ENCODE data around the gene INHBC.
"Not testable (repeated sequence)": the region's sequence is repeated elsewhere in the genome, so short reads cannot be mapped to it uniquely, and the experiment has no call there.

The INHBC gene

GRCh38 chr12:57434517-57435223 is at the start of gene INHBC:
Gene INHBC (plus strand): TSS chr12:57434784. CDS start chr12:57434887, 103 bp downstream.
- DNase-seq: no peak

GRCh38 chr12:57385586-57385985 is 49.0 kb upstream of the INHBC start:
- DNase-seq: no peak

- no peak for DNase-seq
Observed at GRCh38 chr12:57386187-57386720, 48.3 kb upstream of the INHBC start.

DNA sequence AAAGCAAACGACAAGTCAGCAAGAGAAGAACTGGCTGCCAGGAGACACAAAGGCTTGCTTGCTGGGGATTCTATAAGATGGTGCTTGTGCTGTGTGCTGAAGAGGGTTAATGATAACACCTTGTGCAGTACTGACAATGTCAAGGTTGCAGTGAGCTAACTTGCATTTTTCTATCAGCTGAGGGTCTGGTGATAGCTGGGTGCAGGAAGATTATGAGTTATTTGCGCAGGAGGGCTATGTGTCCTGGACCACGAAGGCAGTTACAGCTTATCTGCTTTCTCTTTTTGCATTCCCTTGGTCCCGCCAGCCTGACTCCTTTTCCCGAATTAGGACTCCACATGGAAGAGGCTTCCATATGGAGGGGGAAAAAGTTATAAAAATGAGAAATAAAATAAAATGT is 46.2 kb upstream of the INHBC start:
- DNase-seq: no peak

GRCh38 chr12:57389033-57389432 is 45.6 kb upstream of the INHBC start:
- no peak for DNase-seq

DNA sequence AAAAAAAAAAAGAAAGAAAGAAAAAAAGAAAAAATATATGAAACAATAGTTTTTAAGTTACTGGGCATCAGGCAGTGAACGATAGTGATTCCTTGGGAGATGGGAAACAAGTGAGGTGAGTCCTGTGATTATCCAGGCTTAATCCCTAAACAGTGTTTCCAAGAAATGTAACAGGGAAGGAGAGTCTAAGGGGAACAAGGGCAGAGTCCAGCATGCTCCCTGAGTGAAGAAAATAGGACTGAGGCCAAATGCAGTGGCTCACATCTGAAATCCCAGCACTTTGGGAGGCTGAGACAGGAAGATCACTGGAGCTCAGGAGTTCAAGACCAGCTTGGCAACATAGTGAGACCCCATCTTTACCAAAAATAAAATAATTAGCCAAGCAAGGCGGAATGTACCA is 44.4 kb upstream of the INHBC start:
- no peak for DNase-seq

GRCh38 chr12:57395121-57395520 is 39.5 kb upstream of the INHBC start:
- DNase-seq: no peak

- DNase-seq: no peak
Observed at GRCh38 chr12:57397441-57397840, 37.1 kb upstream of the INHBC start.

- DNase-seq: not testable (repeated sequence)
Observed at GRCh38 chr12:57399718-57400463, 34.7 kb upstream of the INHBC start.

DNA sequence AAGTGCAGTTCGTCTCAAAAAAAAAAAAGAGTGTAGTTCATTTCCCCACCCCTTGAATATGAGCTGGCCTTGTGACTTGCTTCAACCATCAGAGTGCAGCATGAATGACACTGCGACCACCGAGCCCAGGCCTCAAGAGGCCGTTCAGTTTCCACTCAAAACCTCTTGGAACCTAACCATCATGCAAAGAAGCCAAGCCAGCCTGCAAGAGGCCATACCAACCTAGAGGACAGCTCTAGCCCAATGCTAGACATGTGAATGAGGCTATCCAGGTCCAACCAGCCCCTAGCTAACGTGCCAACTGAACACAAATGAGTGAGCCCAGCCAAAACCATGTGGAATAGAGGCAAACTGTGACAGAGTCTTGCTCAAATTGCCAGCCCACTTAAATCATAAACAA is 33.4 kb upstream of the INHBC start:
- DNase-seq: no peak

- DNase-seq: not testable (repeated sequence)
Observed at GRCh38 chr12:57402156-57402555, 32.4 kb upstream of the INHBC start.

GRCh38 chr12:57404966-57405640 is 29.5 kb upstream of the INHBC start:
- no peak for DNase-seq

DNA sequence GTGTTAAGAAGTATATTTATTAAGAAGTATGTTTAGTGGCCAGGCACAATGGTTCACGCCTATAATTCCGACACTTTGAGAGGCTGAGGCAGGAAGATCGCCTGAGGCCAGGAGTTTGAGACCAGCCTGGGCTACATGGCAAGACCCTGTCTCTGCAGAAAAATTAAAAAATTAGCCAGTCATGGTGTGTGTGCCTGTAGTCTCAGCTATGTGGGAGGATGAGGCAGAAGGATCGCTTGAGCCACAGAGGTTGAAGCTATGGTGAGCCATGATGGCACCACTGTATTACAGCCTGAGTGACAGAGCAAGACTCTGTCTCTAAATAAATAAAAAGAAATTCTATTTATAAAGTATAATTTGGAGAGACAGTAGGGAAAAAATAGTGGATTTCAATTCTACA is 24.1 kb upstream of the INHBC start:
- no peak for DNase-seq

GRCh38 chr12:57414160-57414559 is 20.4 kb upstream of the INHBC start:
- DNase-seq: not testable (repeated sequence)

GRCh38 chr12:57415088-57415487 is 19.5 kb upstream of the INHBC start:
- DNase-seq: no peak

DNA sequence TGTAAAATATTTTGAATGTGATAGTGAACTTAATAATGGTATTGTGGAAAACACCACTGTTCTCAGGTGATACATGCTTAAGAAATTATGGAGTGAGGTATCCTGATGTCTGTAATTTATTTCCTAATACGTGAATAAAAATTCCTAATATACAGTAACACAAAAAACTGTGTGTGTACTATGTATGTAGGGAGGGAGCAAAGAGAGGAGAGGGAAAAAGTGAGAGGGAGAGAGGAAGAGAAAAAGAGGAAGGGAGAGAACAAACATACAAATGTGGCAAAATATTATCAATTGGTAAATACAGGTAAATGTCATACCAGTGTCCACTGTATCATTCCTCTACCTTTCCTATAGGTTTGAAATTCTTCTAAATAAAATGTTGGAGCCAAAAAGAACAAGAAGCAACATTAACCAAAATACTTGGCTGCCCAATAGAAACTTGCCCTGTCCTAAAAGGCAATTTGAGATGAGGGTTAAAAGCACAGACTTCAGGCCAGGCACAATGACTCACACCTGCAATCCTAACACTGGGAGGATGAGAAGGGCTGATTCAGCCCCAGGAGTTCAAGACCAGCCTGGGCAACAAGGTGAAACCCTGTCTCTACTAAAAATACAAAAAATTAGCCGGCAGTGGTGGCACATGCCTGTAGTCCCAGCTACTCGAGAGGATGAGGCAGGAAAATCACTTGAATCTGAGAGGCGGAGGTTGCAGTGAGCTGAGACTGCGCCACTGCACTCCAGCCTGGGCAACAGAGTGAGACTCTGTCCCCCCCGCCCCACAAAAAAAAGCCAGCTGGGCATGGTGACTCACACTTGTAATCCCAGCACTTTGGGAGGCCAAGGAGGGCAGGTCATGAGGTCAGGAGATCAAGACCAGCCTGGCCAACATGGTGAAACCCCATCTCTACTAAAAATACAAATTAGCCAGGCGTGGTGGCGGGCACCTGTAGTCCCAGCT is 18.3 kb upstream of the INHBC start:
- no peak for DNase-seq

- no peak for DNase-seq
Observed at GRCh38 chr12:57418255-57418654, 16.3 kb upstream of the INHBC start.

DNA sequence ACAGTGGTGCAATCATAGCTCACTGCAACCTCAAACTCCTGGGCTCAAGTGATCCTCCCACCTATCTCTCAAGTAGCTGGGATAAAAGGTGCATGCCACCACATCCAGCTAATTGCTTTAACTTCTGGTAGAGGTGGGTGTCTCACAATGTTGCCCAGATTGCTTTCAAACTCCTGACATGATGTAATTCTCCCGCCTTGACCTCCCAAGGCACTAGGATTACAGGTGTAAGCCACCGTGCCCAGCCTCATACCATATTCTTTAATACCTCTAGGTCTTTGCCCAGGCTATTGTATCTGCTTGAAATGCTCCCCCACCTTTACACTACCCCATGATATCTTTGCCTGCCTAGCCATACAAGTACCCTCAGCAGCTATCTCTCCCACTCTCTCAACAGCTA is 15.1 kb upstream of the INHBC start:
- no peak for DNase-seq

- DNase-seq: no peak
Observed at GRCh38 chr12:57420482-57420881, 14.1 kb upstream of the INHBC start.

- not testable (repeated sequence) for DNase-seq
Observed at GRCh38 chr12:57426948-57427347, 7.6 kb upstream of the INHBC start.

DNA sequence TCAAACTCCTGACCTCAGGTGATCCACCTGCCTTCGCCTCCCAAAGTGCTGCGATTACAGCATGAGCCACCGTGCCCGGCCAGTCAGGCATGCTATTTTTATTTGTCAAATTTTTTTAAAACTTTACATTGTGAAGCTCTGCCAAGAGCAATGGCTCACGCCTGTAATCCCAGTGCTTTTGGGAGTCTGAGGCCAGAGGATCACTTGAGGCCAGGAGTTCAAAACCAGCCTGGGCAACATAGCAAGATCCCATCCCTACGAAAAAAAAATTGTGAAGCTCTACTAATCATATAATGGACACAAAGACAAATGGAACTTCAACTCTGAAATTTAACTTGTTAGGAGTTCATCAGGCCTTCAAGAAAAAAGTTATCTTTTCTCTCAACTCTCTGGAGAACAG is 5.6 kb upstream of the INHBC start:
- no peak for DNase-seq

- no peak for DNase-seq
Observed at GRCh38 chr12:57429473-57430111, 5.0 kb upstream of the INHBC start.
